ENCODE data around the gene KATNAL1. TPM values are rescaled to one million over a fixed set of nuclear protein-coding genes. Genes with fewer than 3 reads are reported as not detected.

Gene KATNAL1
- total and polyA plus RNA-seq, 2 of the 4 experiments (the other 2 are of a cell fraction) = 6.9 to 16.8 TPM

GRCh38 chr13:30154931-30155330, 152.4 kb downstream of the KATNAL1 start:
- Histone ChIP-seq H3K9me1 (ENCODE audit: insufficient read depth, low read length) (no peaks in the 10 kb centered on the region; the same call in 1 of the 2 replicates), H2BK15ac (ENCODE audit: low read depth, low read length) (no peak overlapping the region), H4K8ac (ENCODE audit: low read depth in 2 of 2, low read length in 2 of 2) (no peak overlapping the region), H3K9me3 (ENCODE audit: control insufficient read depth, insufficient read depth, low read length) (no peaks in the 10 kb centered on the region), H2AK9ac (replicated peaks; ENCODE audit: low read depth, low read length, poor library complexity) (no peak overlapping the region), H2BK120ac (ENCODE audit: low read depth, low read length) (no peak overlapping the region), H3K23ac (ENCODE audit: low read depth, low read length) (no peak overlapping the region), H3K79me1 (ENCODE audit: low read depth in 1 of 2, low read length in 2 of 2) (no peaks in the 10 kb centered on the region), H3K4ac (ENCODE audit: low read depth, low read length) (no peak overlapping the region), H3K14ac (replicated peaks; ENCODE audit: low read depth, low read length) (no peak overlapping the region), H3K27ac (ENCODE audit: insufficient read depth, low read length) (no peak overlapping the region), H3K56ac (ENCODE audit: extremely low read depth, insufficient read depth, low read length) (no peak overlapping the region), H2BK20ac (ENCODE audit: low read depth, low read length) (no peak overlapping the region), H4K5ac (ENCODE audit: low read depth, low read length) (no peak overlapping the region), H3K27me3 (ENCODE audit: control insufficient read depth, insufficient read depth, low read length) (peaks cover 13% of the 10 kb centered on the region), H3K4me1 (ENCODE audit: control insufficient read depth, insufficient read depth, low read length) (no peaks in the 10 kb centered on the region), H2AK5ac (ENCODE audit: low read depth, low read length) (no peak overlapping the region), H4K20me1 (ENCODE audit: insufficient read depth, low read length) (peaks cover 3% of the 10 kb centered on the region; the same call in 1 of the 2 replicates), H3K4me2 (ENCODE audit: low read depth, low read length) (no peak overlapping the region), H3K18ac (ENCODE audit: low read depth, low read length) (no peak overlapping the region), H3K4me3 (ENCODE audit: insufficient read depth, low read depth, low read length) (no peak overlapping the region), H4K91ac (ENCODE audit: insufficient read depth, low read depth, low read length) (no peak overlapping the region), H2AFZ (replicated peaks; ENCODE audit: low read length, poor library complexity) (no peak overlapping the region), H2BK5ac (ENCODE audit: low read depth, low read length, poor library complexity, severe bottlenecking) (no peak overlapping the region), H3K36me3 (ENCODE audit: control insufficient read depth, insufficient read depth, low read length) (no peaks in the 10 kb centered on the region), H3K9ac (ENCODE audit: low read depth, low read length) (no peak overlapping the region)
- in situ Hi-C loops (cut with MboI; ENCODE audit: low sequenced_read_pairs) (no loop called here), dilution Hi-C loops (cut with HindIII; ENCODE audit: low sequenced_read_pairs, unreplicated experiment) (no loop called here), intact Hi-C loops (cut with micrococcal nuclease) (no loop called here)
- WGBS, 2 experiments (ENCODE audit: extremely low coverage in 2 of 2, insufficient read length in 1 of 2) = no CpG with 5 or more reads among the region's 10 CpGs
- ChIA-PET CTCF (no interaction called here), POLR2A (ENCODE audit: unreplicated experiment) (no interaction called here)
- ATAC-seq (ENCODE audit: low read depth) = no peak
- DNase-seq = no peak
- TF ChIP-seq USF2 (IDR thresholded peaks at IDR 0.05; ENCODE audit: low read depth, low read length) (no peak), RCOR1 (IDR thresholded peaks at IDR 0.05; ENCODE audit: insufficient replicate concordance, low read length) (no peak), POLR2A (IDR thresholded peaks at IDR 0.05; ENCODE audit: low read depth, low read length) (no peak), CHD1 (IDR thresholded peaks at IDR 0.05; ENCODE audit: low read depth, low read length) (no peak), NFE2L2 (IDR thresholded peaks at IDR 0.05; ENCODE audit: low read depth, low read length) (no peak)
- no TSS peak for BruUV-seq (replicated peaks)

Data from IMR-90 (cell line).